Kidney epithelial cell (primary cell): ENCODE measurements around the gene MPV17. TPM values are rescaled to one million over a fixed set of nuclear protein-coding genes. Genes with fewer than 3 reads are reported as not detected.

Source experiments
- DNase-seq: peaks from one replicate; pipeline ENCODE4 v3.0.0-alpha.2; 2010; ENCODE audit warnings: low read depth
- H3K27me3 ChIP-seq: 2 replicates; pipeline ENCODE4 v1.6.0; 2011; ENCODE audit warnings: low read length; ENCODE audit not compliant: control insufficient read depth, insufficient read depth
- H3K36me3 ChIP-seq: 2 replicates; pipeline ENCODE4 v1.5.1; 2011; ENCODE audit warnings: low read length; ENCODE audit not compliant: control insufficient read depth, insufficient read depth
- H3K4me3 ChIP-seq: 2 replicates; pipeline ENCODE4 v1.5.1; 2011; ENCODE audit warnings: low read depth, mild to moderate bottlenecking, control low read depth, low read length
- total RNA-seq: library from RNA; depleted of rRNA; stranded (reverse); fragments of >200 nt; gene quantifications from 2 replicates; pipeline ENCODE4 v1.2.3, GENCODE V29; 2015
- TF ChIP-seq, protein P1 (sequence below): IDR thresholded peaks from 2 replicates; pipeline ENCODE4 v1.5.1; 2011; ENCODE audit warnings: mild to moderate bottlenecking, moderate library complexity, low read length, control low read depth, inconsistent platforms; ENCODE audit not compliant: insufficient read depth, poor library complexity, severe bottlenecking

Gene MPV17
- total RNA-seq, 1 donor from 2014 or later = 105 TPM

DNA sequence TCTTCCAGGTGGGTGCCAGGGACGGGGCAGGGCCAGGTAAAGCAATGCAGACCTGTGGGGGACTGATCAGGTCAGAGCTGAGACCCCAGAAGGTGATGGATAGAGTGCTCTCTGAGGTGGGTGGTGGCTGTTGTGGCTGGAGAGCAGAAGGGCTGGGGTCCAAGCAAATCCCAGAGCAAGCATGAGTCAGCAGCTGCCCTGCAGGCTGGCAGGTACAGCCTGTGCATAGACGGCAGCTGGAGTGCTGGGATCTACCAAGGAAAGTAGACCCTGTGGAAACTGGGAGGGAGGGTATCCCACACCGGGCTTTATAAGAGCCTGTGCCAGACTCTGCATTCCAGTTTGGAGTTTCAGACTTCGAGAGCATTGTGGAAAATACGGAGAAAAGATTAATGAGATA, 40.0 kb downstream of the MPV17 start:
- peaks cover 13% of the 10 kb centered on the region for H3K27me3 ChIP-seq
- no peak overlapping the region for H3K4me3 ChIP-seq
- TF ChIP-seq, protein P1, sequence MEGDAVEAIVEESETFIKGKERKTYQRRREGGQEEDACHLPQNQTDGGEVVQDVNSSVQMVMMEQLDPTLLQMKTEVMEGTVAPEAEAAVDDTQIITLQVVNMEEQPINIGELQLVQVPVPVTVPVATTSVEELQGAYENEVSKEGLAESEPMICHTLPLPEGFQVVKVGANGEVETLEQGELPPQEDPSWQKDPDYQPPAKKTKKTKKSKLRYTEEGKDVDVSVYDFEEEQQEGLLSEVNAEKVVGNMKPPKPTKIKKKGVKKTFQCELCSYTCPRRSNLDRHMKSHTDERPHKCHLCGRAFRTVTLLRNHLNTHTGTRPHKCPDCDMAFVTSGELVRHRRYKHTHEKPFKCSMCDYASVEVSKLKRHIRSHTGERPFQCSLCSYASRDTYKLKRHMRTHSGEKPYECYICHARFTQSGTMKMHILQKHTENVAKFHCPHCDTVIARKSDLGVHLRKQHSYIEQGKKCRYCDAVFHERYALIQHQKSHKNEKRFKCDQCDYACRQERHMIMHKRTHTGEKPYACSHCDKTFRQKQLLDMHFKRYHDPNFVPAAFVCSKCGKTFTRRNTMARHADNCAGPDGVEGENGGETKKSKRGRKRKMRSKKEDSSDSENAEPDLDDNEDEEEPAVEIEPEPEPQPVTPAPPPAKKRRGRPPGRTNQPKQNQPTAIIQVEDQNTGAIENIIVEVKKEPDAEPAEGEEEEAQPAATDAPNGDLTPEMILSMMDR = no peak
- no peak for DNase-seq
- H3K36me3 ChIP-seq = no peaks in the 10 kb centered on the region

DNA sequence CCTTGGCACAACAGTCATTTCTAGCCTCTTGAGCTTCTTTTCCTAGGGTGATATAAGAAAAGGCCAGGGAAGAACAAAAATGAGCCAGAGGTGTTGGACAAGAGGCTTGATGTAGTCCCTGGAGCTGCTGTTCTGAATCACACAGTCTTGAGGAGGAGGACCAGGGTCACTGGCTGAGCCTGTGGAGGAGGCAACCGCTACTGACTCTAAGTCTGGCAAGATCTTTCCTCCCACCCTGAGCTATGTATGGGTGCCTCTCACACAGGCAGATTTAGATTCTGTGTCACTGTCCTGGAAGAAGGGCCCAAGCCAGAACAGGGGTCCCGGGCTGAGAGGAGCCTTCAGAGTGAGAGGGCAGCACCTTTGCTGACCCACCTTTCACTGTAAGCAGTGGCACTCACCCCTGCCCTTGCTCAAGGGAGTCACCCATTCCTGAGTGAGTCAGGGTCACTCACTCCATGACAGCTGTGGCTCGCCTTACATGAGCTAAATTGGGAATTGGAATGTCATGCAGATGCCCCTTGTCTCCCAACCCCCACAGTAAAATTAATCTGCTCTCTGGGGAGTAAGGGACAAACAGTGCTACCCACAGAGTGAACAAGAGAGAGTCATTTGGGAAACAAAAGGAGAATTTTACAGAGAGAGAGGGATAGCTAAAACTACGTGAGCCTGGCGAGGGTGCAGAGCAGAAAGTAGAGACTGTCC, 40.9 kb downstream of the MPV17 start, which contains the start of gene TRIM54:
Gene TRIM54 (plus strand): TSS at position 575 of the 705 bp plus-strand sequence. CDS start 303 bp downstream, outside the sequence.
- Histone ChIP-seq H3K4me3 (no peak within 1 kb of the TSS), H3K27me3 (peaks cover 17% of the 10 kb centered on the region)
- TF ChIP-seq, protein P1 = no peak

DNA sequence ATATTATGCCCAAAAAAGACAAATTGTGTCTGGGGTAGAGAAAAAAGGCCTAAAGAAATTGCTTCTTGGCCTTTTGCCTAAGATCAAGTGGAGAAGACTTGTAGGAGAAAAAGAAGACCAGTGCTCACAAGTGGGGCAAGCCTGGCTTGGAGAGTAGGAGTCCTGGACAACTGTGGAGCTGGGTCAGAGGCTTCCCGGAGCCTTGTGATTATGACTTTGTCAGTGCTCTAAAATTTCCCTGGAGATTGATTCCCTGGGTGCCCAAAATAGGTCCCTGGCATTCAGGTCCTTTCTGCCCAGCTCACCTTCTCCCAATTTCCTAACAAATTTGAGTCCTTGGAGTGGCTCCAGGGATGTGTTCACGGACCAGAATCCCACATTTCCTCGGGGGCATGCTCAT, 41.5 kb downstream of the MPV17 start:
- Histone ChIP-seq H3K36me3 (no peaks in the 10 kb centered on the region), H3K27me3 (peaks cover 17% of the 10 kb centered on the region), H3K4me3 (no peak overlapping the region)
- no peak for DNase-seq
- TF ChIP-seq, protein P1 = no peak

More for the DNA sequence above, 40.9 kb downstream of the MPV17 start, which contains the start of gene TRIM54:
- no peak for DNase-seq
- H3K36me3 ChIP-seq = no peaks in the 10 kb centered on the region

DNA sequence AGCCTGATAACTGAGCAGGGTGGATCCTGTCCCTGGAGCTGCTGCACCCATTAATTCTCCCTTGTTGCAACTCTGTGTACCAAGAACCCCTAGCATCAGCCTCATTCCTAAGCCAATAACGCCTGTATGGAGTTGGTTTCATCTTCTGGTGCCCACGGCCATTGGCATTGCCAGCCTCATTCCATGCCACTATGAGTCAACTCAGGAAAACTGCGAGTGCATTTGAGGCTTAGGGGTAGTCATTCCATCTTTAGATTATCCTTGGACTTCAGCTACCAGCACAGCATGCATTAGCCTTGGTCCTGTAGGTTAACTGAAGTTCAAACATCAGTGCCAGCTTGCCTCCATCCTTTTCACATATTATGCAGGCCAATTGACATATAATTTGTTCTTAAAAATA, 42.1 kb downstream of the MPV17 start:
- peaks cover 17% of the 10 kb centered on the region for H3K27me3 ChIP-seq
- no peaks in the 10 kb centered on the region for H3K36me3 ChIP-seq

DNA sequence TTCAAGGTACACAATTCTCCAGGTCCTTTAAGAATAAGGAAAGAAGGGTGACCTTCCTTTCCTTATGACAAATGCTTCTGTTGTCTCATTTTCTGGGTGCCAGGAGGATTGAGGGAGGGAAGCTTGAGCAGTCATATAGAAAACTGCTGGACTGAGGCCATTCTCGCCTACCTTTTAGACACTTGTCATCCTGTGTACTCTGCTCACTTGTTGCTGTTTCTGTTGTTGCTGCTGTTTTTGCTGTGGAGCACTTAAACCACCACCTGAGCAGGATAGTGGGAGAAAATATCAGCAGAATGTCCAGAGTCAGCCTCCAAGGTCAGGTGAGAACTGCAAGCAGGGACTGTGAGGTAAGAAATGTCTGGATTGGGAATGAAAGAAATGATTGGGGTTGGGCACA, 44.9 kb downstream of the MPV17 start:
- no peak for DNase-seq

More for the DNA sequence above, 42.1 kb downstream of the MPV17 start:
- TF ChIP-seq, protein P1 = no peak
- no peak overlapping the region for H3K4me3 ChIP-seq
- DNase-seq = no peak

More for the DNA sequence above, 44.9 kb downstream of the MPV17 start:
- no peaks in the 10 kb centered on the region for H3K36me3 ChIP-seq
- H3K27me3 ChIP-seq = peaks cover 24% of the 10 kb centered on the region
- no peak overlapping the region for H3K4me3 ChIP-seq
- TF ChIP-seq, protein P1 = no peak
